HUDEP-2 (cell line): ENCODE results near the gene RORC.

Source experiments
- DNase-seq, 76 experiments: peaks; one replicate each; lab custom pipeline; 2025; ENCODE audit not compliant: unreplicated experiment in 76 of 76; lab: John Stamatoyannopoulos, UW

RORC gene

GRCh38 chr1:151829352-151830046, 2.1 kb downstream of the RORC start:
- DNase-seq: no peak

DNA sequence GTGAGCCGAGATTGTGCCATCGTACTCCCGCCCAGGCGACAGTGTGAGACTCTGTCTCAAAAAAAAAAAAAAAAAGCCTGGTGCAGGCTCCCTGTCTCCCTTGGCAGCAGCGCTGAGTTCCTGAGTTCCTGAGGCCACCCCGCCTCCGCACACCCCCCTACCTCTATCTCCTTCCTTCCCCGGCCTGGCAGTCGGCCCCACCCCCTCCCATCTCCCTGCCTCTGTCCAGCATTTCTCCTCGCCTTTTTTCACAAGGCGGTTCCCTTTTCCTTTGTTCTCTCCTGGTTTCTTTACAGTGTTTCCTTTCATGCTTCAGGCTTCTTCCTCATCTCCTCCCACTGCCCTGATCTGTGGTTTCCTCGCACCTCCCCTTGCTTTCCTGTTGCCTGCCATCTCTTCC, 2.7 kb downstream of the RORC start:
- no peak for DNase-seq

DNA sequence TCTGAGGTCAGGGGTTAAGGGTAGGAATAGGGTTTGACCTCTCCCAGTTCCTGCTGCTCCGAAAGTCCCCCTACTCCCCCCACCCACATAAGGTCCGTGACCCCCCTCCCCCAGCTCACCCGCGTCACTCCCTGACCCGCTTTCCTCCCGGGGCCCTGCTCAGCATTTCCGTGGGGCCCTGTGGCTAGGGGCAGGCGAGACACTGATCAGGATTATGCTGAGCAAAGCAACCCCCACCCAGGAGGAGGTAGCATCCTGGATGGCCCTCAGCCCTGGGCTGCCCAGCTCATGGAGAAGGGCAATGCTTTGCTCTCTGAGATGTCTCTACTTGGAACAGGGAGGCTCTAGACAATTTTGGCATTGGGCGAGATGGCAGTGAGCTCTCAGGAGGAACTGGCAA, 3.7 kb downstream of the RORC start:
- DNase-seq: no peak

DNA sequence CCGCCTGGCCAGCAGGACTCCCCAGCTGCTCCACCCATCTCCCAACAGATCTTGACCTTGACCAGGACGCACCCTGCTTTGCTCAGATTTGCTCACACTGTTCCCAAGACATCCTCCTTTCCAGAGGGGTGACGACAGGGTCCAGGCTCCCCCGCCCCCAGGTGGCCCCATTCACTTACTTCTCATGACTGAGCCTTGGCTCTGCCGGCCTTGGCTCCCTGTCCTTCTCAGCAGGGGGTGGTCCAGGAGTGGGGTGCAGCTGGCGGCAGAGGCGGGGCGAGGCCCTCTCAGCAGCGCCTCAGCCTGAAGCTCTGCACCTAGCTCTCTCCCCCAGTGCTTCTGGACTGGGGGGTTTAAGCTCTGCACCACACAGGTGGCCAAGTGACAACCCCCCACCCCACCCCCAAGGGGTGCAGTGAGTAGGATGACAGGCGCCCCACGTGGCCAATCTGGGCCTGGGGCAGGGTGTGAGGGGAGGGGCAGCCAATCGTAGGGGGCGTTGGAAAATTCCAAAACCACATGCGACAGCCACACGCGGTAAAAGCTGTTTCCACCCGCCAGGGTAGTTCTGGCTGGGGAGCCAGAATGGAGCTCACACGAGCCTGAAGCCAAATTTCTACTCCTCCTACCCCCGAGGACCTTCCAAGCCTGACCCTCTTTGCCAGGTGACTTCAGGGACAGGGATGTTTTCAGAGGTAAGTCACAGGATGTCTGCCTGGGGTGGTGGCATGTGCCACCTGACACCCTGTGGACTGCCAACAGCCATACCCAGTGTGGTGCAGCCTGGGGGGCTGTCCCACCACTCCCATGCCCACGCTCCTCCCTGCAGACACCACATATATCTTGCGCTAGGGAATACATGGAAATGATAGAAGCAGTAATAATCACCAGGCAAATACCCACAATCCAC, 5.6 kb downstream of the RORC start:
- no peak for DNase-seq

DNA sequence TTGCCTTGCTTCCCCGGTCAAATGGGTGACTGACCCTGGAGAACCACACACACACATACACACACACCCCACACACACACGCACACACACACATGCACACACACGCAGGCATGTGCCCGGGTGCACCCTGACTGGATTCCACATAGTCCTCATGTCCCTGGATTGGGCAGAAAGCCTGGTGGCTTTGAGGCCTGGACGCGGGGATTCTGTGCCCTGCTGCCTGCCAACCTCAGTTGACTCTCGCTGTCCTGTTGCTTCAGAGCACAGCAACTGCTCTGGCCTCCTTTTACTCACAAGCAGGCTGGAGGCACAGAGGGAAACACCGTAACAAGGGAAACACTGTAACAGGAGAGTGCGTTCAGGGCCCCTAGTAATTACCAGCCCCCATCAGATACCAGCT, 6.4 kb downstream of the RORC start:
- no peak for DNase-seq

GRCh38 chr1:151823175-151823574, 8.4 kb downstream of the RORC start:
- no peak for DNase-seq

- no peak for DNase-seq
Measured at GRCh38 chr1:151822404-151822803, 9.2 kb downstream of the RORC start.

DNA sequence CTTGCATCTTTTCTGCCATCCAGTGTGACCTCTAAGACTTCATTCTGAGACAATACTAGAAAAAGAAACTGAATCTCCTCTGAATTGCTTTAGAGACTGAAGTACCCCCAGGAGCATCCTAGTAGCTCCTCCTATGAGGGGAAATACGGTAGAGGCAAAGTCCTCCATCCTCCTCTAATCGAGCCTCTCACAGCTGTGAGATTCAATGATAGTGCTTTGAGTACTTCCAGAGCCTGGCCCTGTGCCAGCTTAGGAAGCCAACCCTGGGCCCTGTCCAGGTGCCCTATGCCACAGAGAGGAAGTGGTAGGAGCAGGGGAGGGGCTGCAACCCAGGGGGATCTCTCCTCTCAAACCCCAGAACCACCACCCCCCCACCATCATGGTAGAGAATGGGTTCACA, 10.7 kb downstream of the RORC start:
- no peak for DNase-seq

- no peak for DNase-seq
Measured at GRCh38 chr1:151819976-151820623, 11.5 kb downstream of the RORC start.

DNA sequence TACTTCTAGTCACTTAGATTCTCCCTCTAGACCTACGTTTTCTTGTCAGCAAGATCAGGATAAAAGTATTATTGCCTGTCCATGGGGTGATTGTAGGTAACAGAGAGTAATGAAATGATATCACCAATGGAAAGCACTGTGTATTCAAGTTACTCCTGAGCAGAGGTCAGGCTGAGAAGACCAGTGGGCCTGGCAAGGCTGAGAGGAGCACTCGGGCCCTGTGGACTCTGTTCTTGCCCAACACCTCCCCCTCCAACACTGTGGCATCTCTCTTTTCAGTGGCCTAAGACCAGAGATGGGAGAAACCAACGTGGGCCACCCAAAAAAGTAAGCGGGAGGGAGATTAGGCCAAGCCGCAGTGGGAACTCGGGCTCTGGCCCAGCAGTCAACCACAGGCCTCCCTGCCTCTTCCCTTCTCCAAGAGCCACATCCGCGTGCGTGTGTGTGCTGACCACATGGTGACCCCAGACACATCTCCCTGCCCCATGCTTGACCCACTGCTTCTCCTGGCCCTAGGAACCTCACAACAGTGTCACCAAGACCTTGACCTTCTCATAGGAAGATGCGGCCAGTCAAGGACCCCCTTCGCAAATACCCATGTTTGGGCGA, 12.3 kb downstream of the RORC start:
- DNase-seq: no peak

GRCh38 chr1:151817353-151817730, 14.3 kb downstream of the RORC start:
- DNase-seq: no peak

GRCh38 chr1:151816548-151817352, 14.9 kb downstream of the RORC start:
- DNase-seq: no peak

DNA sequence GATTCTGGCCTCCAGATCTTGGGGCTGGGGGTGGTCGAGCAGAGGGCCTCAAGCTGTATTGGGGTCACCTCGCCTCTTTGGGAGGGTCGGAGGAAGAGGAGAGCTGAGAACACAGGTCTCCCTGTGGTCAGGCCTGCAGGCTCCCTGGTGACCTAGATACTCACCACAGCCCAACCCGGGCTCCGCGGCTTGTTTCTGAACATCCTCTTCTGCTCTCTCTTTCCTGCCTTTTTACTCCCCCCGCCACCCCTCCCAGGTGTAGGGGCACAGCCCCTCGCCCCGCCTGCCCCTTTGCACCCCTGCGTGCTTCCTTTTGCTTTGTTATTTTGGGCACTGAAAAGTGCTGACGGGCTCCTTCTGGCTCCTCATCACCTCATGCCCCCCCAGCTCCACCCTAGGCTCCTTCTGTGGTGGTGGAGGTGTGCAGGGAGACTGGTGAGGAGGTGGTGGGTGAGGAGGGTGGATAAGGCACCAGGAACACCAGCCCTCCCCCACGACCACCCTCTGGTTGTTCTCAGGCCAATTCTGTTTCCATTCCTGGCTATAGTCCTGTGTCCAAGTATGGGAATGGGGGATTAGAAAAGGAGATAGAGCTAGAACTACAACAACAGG, 15.8 kb downstream of the RORC start:
- no peak for DNase-seq

DNA sequence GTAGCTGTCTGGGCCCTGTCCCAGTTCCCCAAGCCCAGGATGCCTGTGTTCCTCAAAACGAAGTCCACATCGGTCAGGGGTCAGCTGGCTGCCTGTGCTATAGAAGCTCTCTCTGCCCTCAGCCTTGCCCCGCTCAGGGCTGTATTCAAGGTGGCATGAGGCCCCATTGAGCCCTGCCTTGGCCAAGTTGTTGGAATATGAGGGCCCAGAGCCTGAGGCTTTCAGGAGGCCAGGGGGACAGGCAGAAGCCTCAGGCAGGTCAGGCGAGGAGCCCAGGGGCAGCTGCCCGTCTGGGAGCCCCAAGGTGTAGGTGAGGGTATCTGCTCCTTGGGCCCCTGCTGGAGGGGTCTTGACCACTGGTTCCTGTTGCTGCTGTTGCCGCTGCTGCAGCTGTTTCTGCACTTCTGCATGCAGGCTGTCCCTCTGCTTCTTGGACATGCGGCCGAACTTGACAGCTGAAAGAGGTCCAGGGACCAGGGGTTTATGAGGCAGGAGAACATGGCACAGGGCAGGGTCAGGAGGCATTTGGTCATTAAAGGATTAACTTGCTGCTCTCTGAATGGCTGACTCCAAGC, 16.5 kb downstream of the RORC start:
- DNase-seq: no peak

- DNase-seq: no peak
Measured at GRCh38 chr1:151814426-151814825, 17.2 kb downstream of the RORC start.

DNA sequence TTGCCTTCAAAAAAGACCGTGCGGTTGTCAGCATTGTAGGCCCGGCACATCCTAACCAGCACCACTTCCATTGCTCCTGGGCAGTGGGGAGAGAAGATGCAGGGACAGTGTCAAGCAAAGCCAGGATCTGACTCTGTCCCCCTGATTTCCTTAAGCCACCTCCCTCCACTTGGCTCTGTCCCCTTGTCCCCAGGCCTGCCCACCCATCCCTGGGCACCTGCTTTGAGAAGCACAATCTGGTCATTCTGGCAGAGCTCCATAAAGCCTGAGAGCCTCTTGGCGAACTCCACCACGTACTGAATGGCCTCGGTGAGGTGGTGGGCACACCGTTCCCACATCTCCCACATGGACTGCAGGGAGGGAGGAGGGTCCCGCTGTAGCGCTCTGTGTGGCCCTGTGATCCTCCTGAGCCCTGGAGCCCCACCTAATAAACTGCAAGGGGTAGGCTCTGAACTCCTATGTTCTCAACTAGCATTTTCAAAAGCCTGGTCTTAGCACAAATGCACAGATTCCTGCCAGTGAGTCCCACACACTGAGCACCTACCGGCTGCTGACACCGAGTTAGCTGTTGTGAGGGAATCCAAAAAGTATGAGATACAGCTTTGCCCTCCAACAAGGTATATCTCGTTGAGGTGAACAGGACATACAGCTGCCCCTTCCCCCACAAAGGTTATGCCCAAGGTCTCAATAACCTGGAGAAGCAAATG, 18.2 kb downstream of the RORC start:
- DNase-seq: no peak

- no peak for DNase-seq
Measured at GRCh38 chr1:151811181-151811580, 20.4 kb downstream of the RORC start.

DNA sequence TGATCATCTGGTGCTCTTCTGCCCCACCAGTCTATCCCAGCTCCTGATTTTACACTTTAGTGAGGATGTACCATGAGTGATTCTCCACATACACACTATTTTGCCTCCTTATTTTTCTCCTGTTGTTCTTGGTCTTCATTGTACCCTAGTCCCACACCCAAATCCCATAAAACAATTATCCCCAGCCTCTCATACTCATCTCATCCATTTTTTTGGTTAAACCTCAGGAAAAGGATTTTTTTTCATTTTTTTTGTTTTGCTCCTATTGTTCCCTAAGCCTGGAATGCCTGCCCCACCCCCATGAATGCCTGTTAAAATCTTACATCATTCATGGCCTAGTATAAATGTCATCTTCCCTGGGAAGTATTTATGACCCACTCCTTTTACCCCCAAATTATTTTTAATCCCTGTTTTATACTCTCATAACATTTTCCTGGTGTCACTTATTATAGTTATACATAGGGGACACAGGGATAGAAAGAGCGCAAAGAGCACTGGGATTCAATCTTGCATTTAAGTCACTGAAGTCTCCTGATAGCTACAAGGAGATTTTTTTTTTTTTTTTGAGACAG, 21.5 kb downstream of the RORC start:
- DNase-seq: no peak
